ENCODE results near the gene RPS6KA2.

GRCh38 chr6:166578536-166579236 lies 48.4 kb downstream of the RPS6KA2 start:
- TF ChIP-seq EZH2 (IDR thresholded peaks at IDR 0.05; ENCODE audit: low read depth, unreplicated experiment) (no peak), POLR2AphosphoS5 (IDR thresholded peaks at IDR 0.05; ENCODE audit: low read depth) (no peak), CTCF (conservative IDR thresholded peaks at IDR 0.05; ENCODE audit: low read depth in 2 of 2) (no peak), JUNB (IDR thresholded peaks at IDR 0.05; ENCODE audit: unreplicated experiment) (no peak), ZNF114 (CRISPR knock-in tag; IDR thresholded peaks at IDR 0.05) (no peak), ZNF462 (CRISPR knock-in tag; IDR thresholded peaks at IDR 0.05) (no peak), ETS1 (IDR thresholded peaks at IDR 0.05) (no peak), REST (IDR thresholded peaks at IDR 0.05; ENCODE audit: unreplicated experiment) (no peak), CREB1 (CRISPR knock-in tag; IDR thresholded peaks at IDR 0.05; ENCODE audit: low read depth) (no peak), EZH2phosphoT487 (IDR thresholded peaks at IDR 0.05; ENCODE audit: unreplicated experiment) (no peak), NANOG (IDR thresholded peaks at IDR 0.05; ENCODE audit: borderline replicate concordance) (no peak), ZNF331 (CRISPR knock-in tag; IDR thresholded peaks at IDR 0.05; ENCODE audit: low read depth) (no peak)
